Activated CD4-positive, alpha-beta T cell treated with anti-CD3 and anti-CD28 coated beads for 36 hours (primary cell): ENCODE results near the gene TDRD1. TPM values are rescaled to one million over a fixed set of nuclear protein-coding genes. Genes with fewer than 3 reads are reported as not detected.

Experiments
- ATAC-seq: fragments of 200-7000 bp; cut with Tn5 transposase; one replicate; pipeline ENCODE4 v1.10.0; 2021; ENCODE audit warnings: mild to moderate bottlenecking, moderate library complexity
- CTCF ChIA-PET: fragments of 350-600 bp; sonication (Branson Sonifier 250); formaldehyde crosslinking; loops from one replicate; lab custom pipeline; 2021; ENCODE audit warnings: antibody characterized with exemption; lab: Charles Lee
- POLR2A ChIA-PET: fragments of 350-600 bp; sonication (Branson Sonifier 250); formaldehyde crosslinking; loops from one replicate; lab custom pipeline; 2021; ENCODE audit warnings: antibody characterized with exemption, inconsistent platforms; lab: Charles Lee
- DNase-seq: peaks from one replicate; pipeline ENCODE4 v3.0.0-alpha.2; 2020
- H3K27ac Mint-ChIP-seq: one replicate; pipeline ENCODE4 v1.8.0; 2021; ENCODE audit warnings: mixed read lengths
- H3K27me3 Mint-ChIP-seq: one replicate; pipeline ENCODE4 v1.8.0; 2021; ENCODE audit warnings: mixed read lengths
- H3K36me3 Mint-ChIP-seq: one replicate; pipeline ENCODE4 v1.8.0; 2021; ENCODE audit warnings: low read depth, mixed read lengths
- H3K4me1 Mint-ChIP-seq: one replicate; pipeline ENCODE4 v1.8.0; 2021; ENCODE audit warnings: mixed read lengths
- H3K4me3 Mint-ChIP-seq: one replicate; pipeline ENCODE4 v1.8.0; 2021; ENCODE audit warnings: mild to moderate bottlenecking, moderate library complexity, mixed read lengths
- H3K9me3 Mint-ChIP-seq: one replicate; pipeline ENCODE4 v1.8.0; 2021; ENCODE audit warnings: low read depth, mixed read lengths
- intact Hi-C, 2 experiments: fragments of 100-400 bp; cut with DNase I in 1 of 2; cut with micrococcal nuclease in 1 of 2; formaldehyde crosslinking; loops; one replicate each; pipeline versions ENCODE4 v1.14.2 to v1.15.1; 2022 to 2024; cut with DNase I, micrococcal nuclease
- total RNA-seq, 2 experiments: library from RNA; stranded (reverse); gene quantifications; one replicate each; pipeline ENCODE4 v1.2.3, GENCODE V29; 2021

The TDRD1 gene
- total RNA-seq, 2 experiments from 2014 or later: 0.21 to 0.25 TPM

DNA sequence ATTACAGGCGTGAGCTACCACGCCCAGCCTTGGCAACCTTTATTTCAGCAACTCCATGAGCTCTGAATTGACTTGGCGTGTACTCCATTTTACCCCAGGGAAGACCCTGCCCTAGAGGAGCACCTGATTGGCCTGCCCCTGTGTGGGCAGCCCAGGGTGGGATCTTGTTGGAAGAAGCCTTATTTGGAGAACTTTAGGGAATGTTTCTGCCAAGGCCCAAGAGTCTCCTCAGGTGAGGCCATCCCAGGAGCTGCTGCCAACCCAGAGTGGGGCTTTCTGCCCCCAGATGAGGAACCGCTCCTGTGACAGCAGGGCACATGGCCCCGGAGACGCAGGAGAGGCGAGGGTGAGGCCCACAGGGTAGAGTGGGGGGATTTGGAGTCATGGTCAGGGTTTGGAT lies 101.9 kb downstream of the TDRD1 start:
- CTCF ChIA-PET: no interaction called here
- ATAC-seq: no peak
- no peak for DNase-seq
- Mint-ChIP-seq H3K9me3 (no peaks in the 10 kb centered on the region), H3K4me1 (no peaks in the 10 kb centered on the region), H3K4me3 (no peak overlapping the region), H3K36me3 (no peaks in the 10 kb centered on the region), H3K27me3 (peaks cover 5% of the 10 kb centered on the region), H3K27ac (no peak overlapping the region)
- POLR2A ChIA-PET: no interaction called here
- intact Hi-C loops: no loop called here

DNA sequence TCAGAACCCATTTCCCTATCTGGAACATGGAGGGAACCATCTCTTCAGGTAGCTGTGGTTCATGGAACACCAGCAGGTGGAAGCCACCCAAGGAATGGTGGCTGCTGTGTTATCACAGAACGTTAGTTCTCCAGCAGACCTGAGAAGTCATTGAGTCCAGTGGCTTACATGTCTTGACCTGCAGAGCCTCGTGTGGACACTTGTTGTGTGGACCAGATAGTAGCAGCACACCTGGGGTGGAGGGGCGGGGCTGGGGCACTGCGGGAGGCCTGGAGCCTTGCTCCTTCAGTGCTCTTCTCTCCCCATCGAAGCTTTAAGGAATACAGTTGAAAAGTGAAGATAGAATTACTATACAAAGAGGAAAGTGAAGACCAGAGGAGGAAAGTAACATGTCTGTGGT lies 102.3 kb downstream of the TDRD1 start:
- POLR2A ChIA-PET: no interaction called here
- DNase-seq (no peak), ATAC-seq (no peak)
- Mint-ChIP-seq H3K27me3 (peaks cover 5% of the 10 kb centered on the region), H3K4me1 (no peaks in the 10 kb centered on the region), H3K9me3 (no peaks in the 10 kb centered on the region), H3K4me3 (no peak overlapping the region), H3K27ac (no peak overlapping the region), H3K36me3 (no peaks in the 10 kb centered on the region)
- CTCF ChIA-PET: no interaction called here
- intact Hi-C loops: no loop called here

Other genes with a start within 250 kb of the TDRD1 start
- gene ADRB1, start 135.5 kb upstream of the TDRD1 start, total RNA-seq: not detected
- gene CCDC186, start 5.2 kb upstream of the TDRD1 start, total RNA-seq: 10 to 100 TPM in 1 of 2 experiments, 1 to 10 TPM in 1; 9.1 to 13.9 TPM
- not detected for gene VWA2, start 59.9 kb downstream of the TDRD1 start, total RNA-seq
- 1 to 10 TPM; 1.4 to 2.0 TPM for gene AFAP1L2, start 225.1 kb downstream of the TDRD1 start, total RNA-seq